ENCODE data around the gene NIT1. TPM values are rescaled to one million over a fixed set of nuclear protein-coding genes. Genes with fewer than 3 reads are reported as not detected.

NIT1 gene
- total and polyA plus RNA-seq, 9 of the 15 experiments (the other 6 are each of a cell fraction or from before 2014, with no cell fraction given): 18.4 to 76.0 (median 33.7) TPM

GRCh38 chr1:161133220-161133740 is 15.4 kb downstream of the NIT1 start (continued):
- TF ChIP-seq ZBTB11 (CRISPR knock-in tag; IDR thresholded peaks at IDR 0.05) (peak in 1 of 3 experiments; percentile 50; a peak in 2 of 6 replicates), ZNF398 (CRISPR knock-in tag; IDR thresholded peaks at IDR 0.05) (no peak), SAP30 (IDR thresholded peaks at IDR 0.05; ENCODE audit: borderline replicate concordance, insufficient read depth, low read depth, low read length, poor library complexity, severe bottlenecking) (no peak), PHB2 (IDR thresholded peaks at IDR 0.05; ENCODE audit: low read depth) (0 out of 2 replicates have a peak, but pooled peaks have one; percentile 30), MTA3 (IDR thresholded peaks at IDR 0.05; ENCODE audit: borderline replicate concordance) (0 out of 2 replicates have a peak, but pooled peaks have one; percentile 8), ATF4 (CRISPR knock-in tag; IDR thresholded peaks at IDR 0.05) (no peak), HNRNPLL (IDR thresholded peaks at IDR 0.05; ENCODE audit: low read depth, low read length, poor library complexity, severe bottlenecking) (peak; percentile 1), ZNF699 (CRISPR knock-in tag; IDR thresholded peaks at IDR 0.05; ENCODE audit: insufficient replicate concordance) (no peak), FIP1L1 (IDR thresholded peaks at IDR 0.05; ENCODE audit: low read depth, low read length, poor library complexity, severe bottlenecking) (no peak), POLR2A (conservative IDR thresholded peaks at IDR 0.05) (no peak), HDAC3 (IDR thresholded peaks at IDR 0.05; ENCODE audit: borderline replicate concordance, partially characterized antibody) (no peak), ZNF143 (CRISPR knock-in tag; IDR thresholded peaks at IDR 0.05) (no peak), ZNF12 (CRISPR knock-in tag; IDR thresholded peaks at IDR 0.05) (no peak), MXI1 (IDR thresholded peaks at IDR 0.05; ENCODE audit: low read depth, low read length) (no peak), IFI16 (CRISPR knock-in tag; IDR thresholded peaks at IDR 0.05) (no peak), GATAD2B (IDR thresholded peaks at IDR 0.05; ENCODE audit: borderline replicate concordance) (peak; percentile 6; the same call in 1 of the 2 replicates), ARID1B (IDR thresholded peaks at IDR 0.05) (no peak; the same call in 1 of the 2 replicates), ZNF124 (CRISPR knock-in tag; IDR thresholded peaks at IDR 0.05) (no peak), MTA2 (IDR thresholded peaks at IDR 0.05; ENCODE audit: low read depth) (0 out of 2 replicates have a peak, but pooled peaks have one; percentile 2), THRAP3 (IDR thresholded peaks at IDR 0.05; ENCODE audit: borderline replicate concordance) (no peak), HDAC1 (IDR thresholded peaks at IDR 0.05) (0 out of 4 replicates have a peak, but pooled peaks of 1 of the 2 experiments have one; percentile 20), ZC3H8 (IDR thresholded peaks at IDR 0.05) (no peak), FUS (optimal IDR thresholded peaks at IDR 0.05; ENCODE audit: low read depth, low read length) (no peak)

Measured in K562 (cell line).